HG02623 (cell line): Measurements from ENCODE around the gene RBM12.

Source experiments
- ATAC-seq: cut with Tn5 transposase; IDR thresholded peaks from one replicate; pipeline ENCODE4 v1.9.1; 2021; ENCODE audit warnings: moderate library complexity; ENCODE audit not compliant: unreplicated experiment

Gene RBM12

DNA sequence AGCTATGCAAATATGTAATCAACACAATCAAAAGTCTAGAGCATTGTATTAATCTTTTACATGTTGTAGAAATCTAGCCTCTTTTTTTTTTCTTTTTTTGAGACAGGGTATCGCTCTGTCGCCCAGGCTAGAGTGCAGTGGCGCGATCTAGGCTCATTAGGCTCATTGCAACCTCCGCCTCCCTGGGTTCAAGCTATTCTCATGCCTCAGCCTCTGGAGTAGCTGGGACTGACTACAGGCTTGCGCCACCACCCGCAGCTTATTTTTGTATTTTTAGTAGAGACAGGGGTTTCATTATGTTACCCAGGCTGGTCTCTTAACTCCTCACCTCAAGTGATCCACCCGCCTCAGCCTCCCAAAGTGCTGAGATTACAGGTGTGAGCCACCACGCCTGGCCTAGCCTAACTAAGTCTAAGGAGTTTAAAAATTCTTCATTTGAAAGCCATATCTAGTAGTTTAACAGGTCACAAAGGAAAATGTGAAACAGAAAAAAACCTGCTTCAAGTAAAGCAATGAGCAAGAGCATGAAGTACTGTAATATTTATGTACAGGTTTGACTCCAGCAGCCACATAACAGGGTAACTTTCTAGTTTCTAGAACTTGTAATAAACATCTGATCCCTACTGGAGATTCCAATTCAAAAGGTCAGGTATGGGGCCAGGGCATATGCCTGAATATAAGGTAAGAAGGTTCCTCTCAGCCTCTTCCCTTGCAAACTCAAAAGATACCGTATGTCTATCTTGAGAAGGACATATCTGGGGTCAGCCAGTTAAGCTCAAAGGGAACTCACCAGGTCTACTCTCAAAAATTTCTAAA lies 4.4 kb downstream of the RBM12 start:
- ATAC-seq = no peak

DNA sequence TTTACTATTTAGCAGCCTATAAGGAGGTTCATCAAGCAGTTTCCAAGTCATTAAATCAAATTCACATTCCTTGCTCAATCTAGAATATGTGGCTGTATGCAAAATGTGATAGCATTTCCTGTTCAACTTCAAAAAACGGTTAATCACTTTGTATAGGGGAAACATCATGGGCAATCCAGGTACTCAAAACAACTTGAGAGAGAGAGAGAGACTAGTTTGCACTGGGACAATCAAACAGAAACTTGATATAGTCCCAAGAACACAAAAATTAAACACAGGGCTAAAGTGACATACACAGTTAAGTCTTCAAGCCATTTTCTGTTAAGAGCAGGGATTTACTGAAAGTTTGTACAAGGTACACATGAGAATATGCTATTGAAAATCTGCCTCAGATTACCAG lies 7.4 kb downstream of the RBM12 start:
- no peak for ATAC-seq

GRCh38 chr20:35654415-35654814 lies 10.3 kb downstream of the RBM12 start:
- no peak for ATAC-seq

- ATAC-seq = no peak
These were observed 10.8 kb downstream of the RBM12 start for GRCh38 chr20:35653893-35654292.

DNA sequence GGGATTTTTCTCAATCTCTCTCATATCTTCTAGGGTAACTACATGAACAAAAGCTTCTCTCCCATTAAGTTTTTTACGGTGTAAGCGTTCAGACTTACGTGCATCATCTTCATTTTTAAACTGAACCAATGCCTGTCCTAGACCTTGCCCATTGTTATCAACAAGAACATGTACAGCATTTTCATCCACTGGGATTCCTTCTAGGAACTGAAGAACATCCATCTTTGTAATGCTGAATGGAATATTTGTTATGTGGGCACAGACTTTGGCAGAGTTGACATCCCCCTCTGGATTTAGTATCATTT lies 11.3 kb downstream of the RBM12 start:
- no peak for ATAC-seq

- no peak for ATAC-seq
These were observed 11.9 kb downstream of the RBM12 start for GRCh38 chr20:35652641-35653429.

DNA sequence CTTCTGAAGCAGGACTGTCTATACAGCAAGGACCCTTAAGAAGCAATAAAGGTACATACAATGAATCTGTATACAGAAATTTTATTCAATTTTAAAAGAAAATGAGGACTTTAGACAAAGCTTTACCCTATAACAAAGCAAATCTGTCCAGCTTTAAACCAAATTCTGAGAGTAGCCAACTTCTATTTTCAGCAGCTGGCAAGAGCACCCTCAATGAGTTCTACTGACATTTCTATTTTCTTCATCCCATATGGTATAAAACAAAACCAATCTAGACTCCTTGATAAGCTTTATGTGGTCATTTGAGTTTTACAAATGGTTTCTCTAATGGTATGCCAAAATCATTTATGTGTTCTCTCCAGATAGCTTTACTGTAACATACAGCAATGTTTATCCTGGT lies 12.7 kb downstream of the RBM12 start:
- ATAC-seq = no peak

DNA sequence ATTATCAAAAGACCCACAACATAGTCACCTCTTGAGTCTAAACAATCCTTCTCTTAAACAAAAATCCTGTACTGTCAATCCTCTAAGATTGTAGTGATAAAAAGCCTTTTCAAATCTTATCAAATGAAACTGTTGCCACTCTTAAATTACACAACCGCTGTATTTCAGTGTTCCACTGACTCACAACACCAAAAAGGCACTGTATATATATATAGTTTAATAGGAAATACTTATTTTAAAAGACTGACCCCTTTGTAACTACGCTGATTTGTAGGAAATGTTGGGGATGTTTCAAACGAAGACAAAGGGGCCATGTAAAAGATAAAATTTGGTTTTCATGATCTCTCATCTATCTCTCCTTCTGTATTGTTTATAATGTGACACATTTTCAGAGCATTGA lies 14.1 kb downstream of the RBM12 start:
- no peak for ATAC-seq

DNA sequence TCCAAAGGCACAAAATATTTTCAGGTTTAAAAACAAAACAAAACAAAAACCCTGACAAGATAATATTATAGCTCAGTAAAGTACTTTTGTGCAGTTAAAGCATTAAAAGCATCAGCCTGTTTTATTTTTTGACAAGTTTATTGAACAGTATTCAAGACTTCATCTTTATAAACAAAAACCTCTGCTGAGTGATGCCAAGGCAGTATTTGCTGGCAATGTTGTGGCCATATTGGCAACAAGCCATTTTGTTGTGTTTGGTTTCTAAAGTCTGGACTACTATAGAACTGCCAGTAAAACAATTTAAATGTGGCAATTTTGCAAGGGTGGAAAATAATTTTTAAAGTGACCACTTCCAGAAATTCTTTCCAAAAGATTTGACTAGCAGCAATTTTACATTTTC lies 15.9 kb downstream of the RBM12 start:
- no peak for ATAC-seq

DNA sequence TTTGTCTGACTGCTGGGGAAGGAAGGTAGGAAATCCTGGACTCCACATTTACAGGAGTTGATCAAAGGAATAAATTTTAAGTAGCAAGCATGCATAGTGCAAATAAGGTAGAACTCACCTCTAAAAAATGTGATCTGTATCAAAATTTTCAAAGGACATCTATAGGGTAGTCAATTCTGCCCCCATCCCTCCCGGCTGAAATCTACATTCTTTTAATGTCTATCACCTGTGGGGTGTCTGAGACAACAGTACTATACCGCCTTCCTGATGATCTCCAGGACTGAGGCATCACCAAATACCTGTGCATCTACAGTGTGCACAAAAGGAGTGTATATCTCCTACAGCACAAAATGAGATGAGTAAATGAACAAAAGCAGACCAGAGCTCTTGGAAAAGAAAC lies 19.9 kb downstream of the RBM12 start:
- no peak for ATAC-seq

- ATAC-seq = no peak
These were observed 21.7 kb downstream of the RBM12 start for GRCh38 chr20:35643045-35643444.

GRCh38 chr20:35641743-35642142 lies 23.0 kb downstream of the RBM12 start:
- ATAC-seq = no peak

GRCh38 chr20:35640724-35641123 lies 24.0 kb downstream of the RBM12 start:
- ATAC-seq = no peak

GRCh38 chr20:35638751-35639150 lies 25.9 kb downstream of the RBM12 start:
- no peak for ATAC-seq

GRCh38 chr20:35637276-35637675 lies 27.4 kb downstream of the RBM12 start:
- no peak for ATAC-seq

DNA sequence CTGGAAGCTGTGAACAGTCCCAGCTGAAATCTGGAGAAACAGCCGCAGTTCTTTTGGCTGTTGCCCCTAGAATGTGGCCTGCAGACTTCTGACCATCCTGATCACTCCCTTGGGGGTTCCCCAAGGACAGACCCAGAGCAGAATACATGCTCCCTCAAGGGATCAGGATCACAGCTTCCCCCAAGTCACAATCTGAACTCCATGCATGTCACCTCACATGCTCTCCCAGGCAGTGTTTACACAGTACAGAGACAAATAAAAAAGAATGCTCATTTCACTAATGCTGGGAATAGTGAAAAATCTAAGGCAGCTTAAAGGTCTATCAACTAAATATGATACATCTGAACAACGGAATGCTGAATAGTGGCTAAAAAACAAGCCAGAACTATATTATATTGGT lies 28.6 kb downstream of the RBM12 start:
- ATAC-seq = no peak

DNA sequence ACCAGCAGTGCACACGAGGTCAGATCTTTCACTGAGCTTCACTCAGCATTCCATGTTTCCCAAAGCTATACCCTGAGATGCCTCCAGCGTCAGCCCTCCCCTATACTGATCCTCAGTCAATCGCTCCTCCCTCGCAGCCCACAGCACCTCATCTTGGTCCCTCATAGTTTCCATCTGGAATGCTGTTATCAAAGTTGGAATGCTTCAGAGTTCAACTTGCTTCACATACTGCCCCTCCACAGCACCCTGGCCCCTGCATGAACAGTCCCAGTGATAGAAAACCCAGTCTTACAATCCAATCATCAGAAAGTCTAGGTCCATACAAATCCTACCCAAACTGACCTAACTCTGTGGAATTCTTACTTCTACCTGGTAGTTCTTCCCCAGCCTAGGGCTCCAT lies 29.0 kb downstream of the RBM12 start:
- ATAC-seq = no peak

DNA sequence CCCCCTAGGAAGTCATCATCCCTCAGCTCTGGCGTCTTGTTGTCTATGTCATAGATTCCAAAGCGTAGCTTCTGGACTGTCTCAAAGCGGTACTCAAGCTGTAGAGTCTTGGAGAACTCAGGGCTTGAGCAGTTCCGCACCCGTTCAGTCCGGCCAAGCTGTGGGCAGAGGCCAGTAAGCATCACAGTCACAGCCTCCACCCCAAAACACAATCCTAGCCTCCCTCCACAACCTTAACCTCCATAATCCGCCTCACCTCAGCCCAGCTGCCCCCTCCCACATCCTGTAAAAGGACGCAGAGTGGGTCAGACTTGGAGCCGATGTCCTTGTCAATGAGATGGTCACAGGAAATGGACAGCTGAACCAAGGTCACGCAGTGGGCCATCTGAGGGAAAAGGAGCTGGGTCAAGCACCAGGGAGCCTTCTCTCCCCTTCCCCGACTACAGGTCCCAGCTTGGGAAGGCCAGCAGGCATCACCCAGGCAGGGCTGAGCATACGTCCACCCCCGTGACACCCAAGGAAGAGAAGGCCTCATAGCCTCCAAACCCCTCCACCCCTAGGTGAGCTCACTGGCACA lies 32.1 kb downstream of the RBM12 start:
- ATAC-seq = no peak

DNA sequence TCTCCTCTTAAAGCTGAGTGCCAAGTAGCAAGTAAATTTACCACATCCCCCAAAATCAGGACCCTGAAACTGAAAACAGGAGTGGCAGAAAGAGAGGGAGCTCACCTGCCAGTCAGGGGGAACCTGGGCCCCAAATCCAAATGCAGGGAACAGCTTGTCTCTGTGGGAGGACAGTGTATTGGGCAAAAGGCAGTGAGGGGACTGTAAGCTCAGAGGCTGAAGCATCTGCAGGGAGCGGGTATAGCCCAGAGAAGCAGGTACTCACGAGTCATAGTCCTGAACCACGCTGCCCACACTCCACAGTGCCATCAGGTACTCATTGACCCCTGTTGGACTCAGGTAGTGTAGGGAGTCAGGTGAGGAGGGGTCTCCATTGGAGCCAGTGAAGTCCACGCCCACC lies 34.1 kb downstream of the RBM12 start:
- no peak for ATAC-seq

GRCh38 chr20:35629427-35630145 lies 35.1 kb downstream of the RBM12 start:
- ATAC-seq = no peak

GRCh38 chr20:35627121-35627520 lies 37.6 kb downstream of the RBM12 start:
- no peak for ATAC-seq
